KMS-11 (cell line): ENCODE measurements around the gene STIM1.

ENCODE experiments used
- H2AFZ ChIP-seq: fragments of 200-600 bp; sonication (generic); 2 replicates; pipeline ENCODE4 v1.6.1; 2016; ENCODE audit warnings: antibody characterized with exemption, mixed run types, low read depth
- H3K27ac ChIP-seq: fragments of 200-600 bp; sonication (generic); 2 replicates; pipeline ENCODE4 v1.6.1; 2016; ENCODE audit warnings: mild to moderate bottlenecking, mixed run types
- H3K27me3 ChIP-seq: fragments of 200-600 bp; sonication (generic); 2 replicates; pipeline ENCODE4 v1.6.1; 2017; ENCODE audit warnings: mild to moderate bottlenecking, low read depth, mixed run types, moderate library complexity; ENCODE audit not compliant: insufficient read depth
- H3K36me3 ChIP-seq: fragments of 200-600 bp; sonication (generic); 2 replicates; pipeline ENCODE4 v1.6.1; 2017; ENCODE audit warnings: mild to moderate bottlenecking, mixed run types; ENCODE audit not compliant: insufficient read depth
- H3K4me1 ChIP-seq: fragments of 200-600 bp; sonication (generic); 2 replicates; pipeline ENCODE4 v1.6.1; 2016; ENCODE audit warnings: mild to moderate bottlenecking, low read depth, mixed run types; ENCODE audit not compliant: poor library complexity, severe bottlenecking
- H3K4me2 ChIP-seq: fragments of 200-600 bp; sonication (generic); 2 replicates; pipeline ENCODE4 v1.7.0; 2016; ENCODE audit warnings: mild to moderate bottlenecking, mixed run types
- H3K4me3 ChIP-seq: fragments of 200-600 bp; sonication (generic); IDR thresholded peaks from 2 replicates; pipeline ENCODE4 v1.6.1; 2017; ENCODE audit warnings: low read depth, low read length, mixed read lengths; ENCODE audit not compliant: insufficient read depth
- H3K79me2 ChIP-seq: fragments of 200-600 bp; sonication (generic); 2 replicates; pipeline ENCODE4 v1.6.1; 2016; ENCODE audit warnings: low read depth, mixed run types; ENCODE audit not compliant: insufficient read depth
- H3K9ac ChIP-seq: fragments of 200-600 bp; sonication (generic); 2 replicates; pipeline ENCODE4 v1.6.1; 2016; ENCODE audit warnings: mild to moderate bottlenecking, mixed run types
- H4K20me1 ChIP-seq: fragments of 200-600 bp; sonication (generic); 2 replicates; pipeline ENCODE4 v1.6.1; 2016; ENCODE audit warnings: mild to moderate bottlenecking, mixed run types; ENCODE audit not compliant: insufficient read depth
- CTCF ChIP-seq: fragments of 200-600 bp; sonication (generic); conservative IDR thresholded peaks from 2 replicates; pipeline ENCODE4 v1.6.1; 2017; ENCODE audit warnings: low read depth, mild to moderate bottlenecking, antibody characterized with exemption, low read length, moderate library complexity, mixed read lengths

Gene STIM1

GRCh38 chr11:3854977-3855807, at the start of gene STIM1:
Gene STIM1 (plus strand): TSS chr11:3855664. CDS start chr11:3856271, 607 bp downstream.
- peaks cover 45% of the 10 kb centered on the region for H3K79me2 ChIP-seq
- peak within 1 kb of the TSS; percentile 94 for H3K27ac ChIP-seq
- H4K20me1 ChIP-seq: no peaks in the 10 kb centered on the region
- H3K4me3 ChIP-seq: no peak within 1 kb of the TSS
- peak within 1 kb of the TSS; percentile 86 for H2AFZ ChIP-seq
- H3K4me2 ChIP-seq: peak within 1 kb of the TSS; percentile 86
- peaks cover 65% of the 10 kb centered on the region for H3K4me1 ChIP-seq
- no peaks in the 10 kb centered on the region for H3K27me3 ChIP-seq
- H3K9ac ChIP-seq: peak within 1 kb of the TSS; percentile 80
- TF ChIP-seq CTCF: peak; percentile 90
- H3K36me3 ChIP-seq: no peaks in the 10 kb centered on the region

- Histone ChIP-seq H3K4me2 (peak within 1 kb of the TSS; percentile 86), H3K79me2 (no peaks in the 10 kb centered on the region), H3K4me3 (peak within 1 kb of the TSS; percentile 28), H3K9ac (peak within 1 kb of the TSS; percentile 43; the same call in 1 of the 2 replicates), H3K4me1 (peaks cover 6% of the 10 kb centered on the region), H3K27me3 (no peaks in the 10 kb centered on the region), H4K20me1 (no peaks in the 10 kb centered on the region), H3K27ac (peak within 1 kb of the TSS; percentile 19; the same call in 1 of the 2 replicates), H3K36me3 (no peaks in the 10 kb centered on the region), H2AFZ (peak within 1 kb of the TSS; percentile 84)
- peak; percentile 68 for TF ChIP-seq CTCF
Measured at GRCh38 chr11:3807909-3808860, 47.3 kb upstream of the STIM1 start, which contains the start of gene PGAP2. Gene PGAP2 (plus strand): TSS chr11:3808560. CDS start chr11:3811260, 2,700 bp downstream.

- Histone ChIP-seq H4K20me1 (no peaks in the 10 kb centered on the region), H3K4me3 (peak overlapping the region; percentile 28), H3K79me2 (no peaks in the 10 kb centered on the region), H2AFZ (peak overlapping the region; percentile 84), H3K36me3 (no peaks in the 10 kb centered on the region), H3K9ac (peak overlapping the region; percentile 43; the same call in 1 of the 2 replicates), H3K27me3 (no peaks in the 10 kb centered on the region), H3K27ac (no peak overlapping the region), H3K4me2 (peak overlapping the region; percentile 86), H3K4me1 (peaks cover 6% of the 10 kb centered on the region)
- TF ChIP-seq CTCF: peak; percentile 63
Measured at GRCh38 chr11:3808861-3809623, 46.4 kb upstream of the STIM1 start.

GRCh38 chr11:3809624-3809928, 45.9 kb upstream of the STIM1 start:
- Histone ChIP-seq H3K79me2 (no peaks in the 10 kb centered on the region), H3K4me3 (no peak overlapping the region), H3K27ac (no peak overlapping the region), H3K4me1 (peaks cover 6% of the 10 kb centered on the region), H4K20me1 (no peaks in the 10 kb centered on the region), H3K36me3 (no peaks in the 10 kb centered on the region), H2AFZ (no peak overlapping the region), H3K4me2 (peak overlapping the region; percentile 86), H3K27me3 (no peaks in the 10 kb centered on the region), H3K9ac (no peak overlapping the region)
- no peak for TF ChIP-seq CTCF
